Fibroblast of lung (primary cell): ENCODE data around the gene MALAT1. TPM values are rescaled to one million over a fixed set of nuclear protein-coding genes. Genes with fewer than 3 reads are reported as not detected.

Experiments
- DNase-seq, 2 donors: peaks; one replicate each; pipeline versions ENCODE4 v3.0.0 to v3.0.0-alpha.2; 2010; ENCODE audit warnings: low read depth in 2 of 2
- H2AFZ ChIP-seq: 2 replicates; pipeline ENCODE4 v1.5.1; 2012; ENCODE audit warnings: low read length, control low read depth, inconsistent platforms
- H3K27ac ChIP-seq: 2 replicates; pipeline ENCODE4 v1.5.1; 2011; ENCODE audit warnings: low read length, control low read depth; ENCODE audit not compliant: insufficient read depth
- H3K27me3 ChIP-seq: 2 replicates; pipeline ENCODE4 v1.5.1; 2011; ENCODE audit warnings: mild to moderate bottlenecking, low read length; ENCODE audit not compliant: control insufficient read depth, insufficient read depth
- H3K36me3 ChIP-seq: 2 replicates; pipeline ENCODE4 v1.5.1; 2011; ENCODE audit warnings: low read length; ENCODE audit not compliant: control insufficient read depth, insufficient read depth
- H3K4me1 ChIP-seq: 2 replicates; pipeline ENCODE4 v1.5.1; 2011; ENCODE audit warnings: low read length; ENCODE audit not compliant: control insufficient read depth, insufficient read depth; ENCODE audit errors: extremely low read depth
- H3K4me2 ChIP-seq: 2 replicates; pipeline ENCODE4 v1.5.1; 2011; ENCODE audit warnings: low read length, control low read depth; ENCODE audit not compliant: insufficient read depth; ENCODE audit errors: extremely low read depth
- H3K4me3 ChIP-seq, 4 experiments: fragments of 200-600 bp in 1 of 4; sonication (generic) in 1 of 4; replicated peaks in 1 of 4; 2 replicates each; pipeline ENCODE4 v1.5.1; 2011 to 2016; ENCODE audit warnings: low read length in 4 of 4, low read depth in 3 of 4, mild to moderate bottlenecking in 3 of 4, control low read depth in 2 of 4, inconsistent platforms in 1 of 4, mixed read lengths in 1 of 4; ENCODE audit not compliant: insufficient read depth in 1 of 4; ENCODE audit errors: control extremely low read depth in 1 of 4
- H3K79me2 ChIP-seq: 2 replicates; pipeline ENCODE4 v1.5.1; 2012; ENCODE audit warnings: mild to moderate bottlenecking, low read length, inconsistent platforms; ENCODE audit not compliant: control insufficient read depth, insufficient read depth
- H3K9ac ChIP-seq: 2 replicates; pipeline ENCODE4 v1.5.1; 2011; ENCODE audit warnings: mild to moderate bottlenecking, low read length, control low read depth; ENCODE audit not compliant: insufficient read depth
- H3K9me3 ChIP-seq: 2 replicates; pipeline ENCODE4 v1.5.1; 2012; ENCODE audit warnings: low read depth, low read length; ENCODE audit not compliant: control insufficient read depth, insufficient read depth
- H4K20me1 ChIP-seq: 2 replicates; pipeline ENCODE4 v1.5.1; 2011; ENCODE audit warnings: low read length; ENCODE audit not compliant: control insufficient read depth, insufficient read depth; ENCODE audit errors: extremely low read depth
- EZH2 ChIP-seq: IDR thresholded peaks from 2 replicates; pipeline ENCODE4 v1.5.1; 2012; ENCODE audit warnings: low read length, control low read depth, mild to moderate bottlenecking; ENCODE audit errors: missing control alignments
- polyA plus RNA-seq, 2 donors: library from polyadenylated mRNA; depleted of rRNA in 1 of 2; stranded (reverse) in 1 of 2; unstranded in 1 of 2; fragments of >200 nt; gene quantifications; 2 replicates each; pipeline ENCODE4 v1.2.1, GENCODE V29; 2011 to 2012; ENCODE audit warnings: missing spikeins in 1 of 2
- total RNA-seq: library from RNA; depleted of rRNA; stranded (reverse); fragments of >200 nt; gene quantifications from 2 replicates; pipeline ENCODE4 v1.2.1, GENCODE V29; 2014
- TF ChIP-seq, protein P1 (sequence below), 2 donors: IDR thresholded peaks in 1 of 2; conservative IDR thresholded peaks in 1 of 2; 1 replicate in 1 of 2; 2 replicates in 1 of 2; pipeline ENCODE4 v1.5.1; 2011 to 2012; ENCODE audit warnings: low read length in 2 of 2, control low read depth in 1 of 2, inconsistent platforms in 1 of 2, low read depth in 1 of 2, mild to moderate bottlenecking in 1 of 2

Gene MALAT1
- total and polyA plus RNA-seq, 2 donors (not counting 1 experiment from before 2014, with no cell fraction given), result 583 to 21,991 TPM

DNA sequence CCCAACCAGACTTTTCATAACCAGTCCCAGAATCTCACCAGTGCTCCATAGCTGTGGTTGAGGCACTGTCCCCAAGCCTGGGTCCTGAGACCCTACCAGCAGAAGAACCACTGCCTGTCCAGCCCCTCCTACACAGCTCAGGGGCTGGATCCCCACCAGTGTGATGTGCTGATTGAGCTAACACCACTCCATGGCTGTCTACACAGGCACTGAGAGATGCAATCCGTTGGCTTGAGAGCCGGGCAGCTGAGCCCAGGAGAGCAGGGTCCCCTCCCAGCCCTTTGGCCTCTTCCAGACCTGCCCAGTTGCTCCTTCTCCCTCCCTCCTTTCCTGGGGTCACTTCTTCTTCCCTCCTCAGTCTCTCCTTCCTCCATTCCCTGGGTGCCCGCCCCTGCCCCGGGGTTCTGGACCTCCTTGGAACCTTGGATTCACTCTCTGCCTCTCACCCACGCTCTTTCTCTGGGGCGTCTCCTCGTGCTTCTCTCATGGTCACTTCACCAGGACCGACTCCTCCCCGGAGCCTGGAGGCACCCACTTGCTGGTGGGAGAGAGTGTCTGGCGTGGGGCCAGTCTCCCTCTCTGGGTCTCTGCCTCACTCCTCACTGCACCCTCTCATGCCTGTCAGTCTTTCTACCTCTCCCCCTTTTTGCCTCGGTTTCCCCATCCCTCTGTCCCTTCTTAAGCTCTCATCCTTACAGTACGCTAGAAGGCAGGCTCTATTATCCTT lies 25.3 kb downstream of the MALAT1 start:
- Histone ChIP-seq H3K9me3 (no peaks in the 10 kb centered on the region), H3K27ac (no peak overlapping the region), H2AFZ (peak overlapping the region; percentile 91), H4K20me1 (no peaks in the 10 kb centered on the region), H3K4me1 (peaks cover 8% of the 10 kb centered on the region), H3K36me3 (peaks cover 3% of the 10 kb centered on the region), H3K9ac (no peak overlapping the region), H3K4me2 (peak overlapping the region; percentile 88), H3K4me3 (peak overlapping the region in 3 of 4 experiments; percentile 29 to 50 (median 42)), H3K79me2 (peaks cover 25% of the 10 kb centered on the region), H3K27me3 (no peaks in the 10 kb centered on the region)
- TF ChIP-seq, protein P1, sequence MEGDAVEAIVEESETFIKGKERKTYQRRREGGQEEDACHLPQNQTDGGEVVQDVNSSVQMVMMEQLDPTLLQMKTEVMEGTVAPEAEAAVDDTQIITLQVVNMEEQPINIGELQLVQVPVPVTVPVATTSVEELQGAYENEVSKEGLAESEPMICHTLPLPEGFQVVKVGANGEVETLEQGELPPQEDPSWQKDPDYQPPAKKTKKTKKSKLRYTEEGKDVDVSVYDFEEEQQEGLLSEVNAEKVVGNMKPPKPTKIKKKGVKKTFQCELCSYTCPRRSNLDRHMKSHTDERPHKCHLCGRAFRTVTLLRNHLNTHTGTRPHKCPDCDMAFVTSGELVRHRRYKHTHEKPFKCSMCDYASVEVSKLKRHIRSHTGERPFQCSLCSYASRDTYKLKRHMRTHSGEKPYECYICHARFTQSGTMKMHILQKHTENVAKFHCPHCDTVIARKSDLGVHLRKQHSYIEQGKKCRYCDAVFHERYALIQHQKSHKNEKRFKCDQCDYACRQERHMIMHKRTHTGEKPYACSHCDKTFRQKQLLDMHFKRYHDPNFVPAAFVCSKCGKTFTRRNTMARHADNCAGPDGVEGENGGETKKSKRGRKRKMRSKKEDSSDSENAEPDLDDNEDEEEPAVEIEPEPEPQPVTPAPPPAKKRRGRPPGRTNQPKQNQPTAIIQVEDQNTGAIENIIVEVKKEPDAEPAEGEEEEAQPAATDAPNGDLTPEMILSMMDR (conservative IDR thresholded peaks at IDR 0.05 in 1 of 2, IDR thresholded peaks at IDR 0.05 in 1 of 2; ENCODE audit: low read depth in 1 of 2, low read length in 2 of 2), result no peak
- TF ChIP-seq EZH2, result no peak
- no peak for DNase-seq

DNA sequence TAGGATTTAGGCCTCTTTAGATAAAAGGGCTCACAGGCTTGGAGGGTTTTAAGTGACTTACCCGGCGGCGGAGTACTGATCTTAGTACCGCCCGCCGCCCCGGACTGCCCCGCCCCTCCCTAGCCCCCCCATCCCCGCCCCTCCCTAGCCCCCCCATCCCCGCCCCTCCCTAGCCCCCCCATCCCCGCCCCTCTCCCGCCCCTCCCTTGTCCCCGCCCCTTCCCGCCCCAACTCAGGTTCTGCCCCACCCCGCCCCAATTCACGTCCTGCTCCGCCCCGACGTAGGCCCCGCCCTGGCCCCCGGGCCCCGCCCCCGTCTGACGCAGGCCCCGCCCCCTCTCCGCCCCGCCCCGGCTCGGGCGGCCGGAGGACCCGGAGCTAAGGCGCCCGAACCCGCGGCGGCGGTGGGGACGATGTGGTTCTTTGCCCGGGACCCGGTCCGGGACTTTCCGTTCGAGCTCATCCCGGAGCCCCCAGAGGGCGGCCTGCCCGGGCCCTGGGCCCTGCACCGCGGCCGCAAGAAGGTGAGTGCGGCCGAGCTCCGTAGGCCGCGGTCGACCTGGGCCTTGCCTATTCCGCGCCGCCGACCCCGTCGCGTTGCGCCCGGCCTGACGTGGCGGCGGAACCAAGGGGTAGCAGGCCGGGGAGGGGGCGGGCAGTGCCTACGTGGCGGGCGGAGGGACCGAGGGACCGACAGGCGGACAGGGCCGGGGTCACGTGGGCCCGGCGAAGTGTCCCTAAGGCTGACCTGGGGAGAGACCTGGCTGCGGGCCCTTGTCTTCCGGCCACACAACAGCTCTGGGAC lies 26.1 kb downstream of the MALAT1 start, which contains the start of gene SCYL1:
Gene SCYL1, plus strand, starts transcription at position 343 of the 805 bp plus-strand sequence. Its CDS starts 71 bp downstream, at position 414.
- Histone ChIP-seq H4K20me1 (no peaks in the 10 kb centered on the region), H2AFZ (peak within 1 kb of the TSS; percentile 91), H3K27me3 (no peaks in the 10 kb centered on the region), H3K9ac (peak within 1 kb of the TSS; percentile 94), H3K4me3 (peak within 1 kb of the TSS; percentile 64 to 91 (median 86)), H3K27ac (peak within 1 kb of the TSS; percentile 70), H3K4me1 (peaks cover 8% of the 10 kb centered on the region), H3K36me3 (peaks cover 8% of the 10 kb centered on the region), H3K79me2 (peaks cover 25% of the 10 kb centered on the region), H3K4me2 (peak within 1 kb of the TSS; percentile 88), H3K9me3 (no peaks in the 10 kb centered on the region)
- TF ChIP-seq, protein P1 (conservative IDR thresholded peaks at IDR 0.05 in 1 of 2, IDR thresholded peaks at IDR 0.05 in 1 of 2; ENCODE audit: low read depth in 1 of 2, low read length in 2 of 2), result no peak
- TF ChIP-seq EZH2, result no peak
- peak; percentile 71 to 87 for DNase-seq
